ENCODE results near the gene EPN2.

Gene EPN2

DNA sequence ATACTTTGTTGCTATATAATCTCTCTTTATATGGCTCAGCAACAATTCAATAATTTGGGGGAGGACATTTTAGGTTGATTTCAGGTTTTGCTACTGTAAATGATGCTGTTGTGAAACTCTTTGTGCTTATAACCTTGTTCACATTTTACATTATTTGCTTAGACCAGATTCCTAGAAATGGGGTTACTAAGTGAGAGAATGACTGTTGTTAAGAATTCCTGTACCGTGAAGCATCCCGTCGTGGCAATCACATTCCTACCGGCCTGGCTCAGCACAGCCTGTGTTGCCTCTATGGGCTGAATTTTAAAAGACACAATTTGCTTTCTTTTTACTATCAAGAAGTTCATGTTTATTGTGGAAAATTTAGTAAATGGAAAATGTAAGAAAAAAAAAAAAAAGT lies 94.0 kb downstream of the EPN2 start:
- DNase-seq (ENCODE audit: low read depth): no peak

DNA sequence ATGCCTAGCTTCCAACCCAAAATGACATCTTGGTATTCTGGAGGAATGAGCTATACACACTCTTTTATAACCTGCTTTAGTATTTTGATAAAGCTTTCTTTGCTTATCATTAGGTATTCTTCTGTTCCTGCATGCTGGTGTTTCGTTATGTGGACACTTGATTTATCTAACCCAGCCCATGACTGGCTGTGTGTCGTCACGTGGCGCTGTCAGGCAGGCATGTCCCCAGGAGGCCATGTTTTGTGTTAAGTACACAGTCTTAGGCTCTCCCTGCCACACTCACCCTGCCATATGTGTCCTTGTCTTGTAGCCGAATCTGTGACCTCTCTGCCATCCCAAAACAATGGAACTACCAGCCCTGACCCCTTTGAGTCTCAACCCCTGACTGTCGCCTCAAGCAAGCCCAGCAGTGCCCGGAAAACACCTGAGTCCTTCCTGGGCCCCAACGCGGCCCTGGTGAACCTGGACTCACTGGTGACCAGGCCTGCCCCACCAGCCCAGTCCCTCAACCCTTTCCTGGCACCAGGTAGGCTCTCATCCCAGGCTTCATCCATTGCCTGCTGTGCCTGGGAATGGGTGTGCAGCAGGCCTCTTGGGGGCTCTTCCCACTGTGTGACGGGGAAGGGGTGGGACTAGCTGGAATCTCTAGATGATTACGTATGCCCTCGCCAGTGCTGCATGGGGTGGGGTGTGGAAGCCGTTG lies 94.5 kb downstream of the EPN2 start:
- no peak for DNase-seq (ENCODE audit: low read depth)

GRCh38 chr17:19332371-19333131 lies 95.4 kb downstream of the EPN2 start:
- DNase-seq (ENCODE audit: low read depth): no peak

GRCh38 chr17:19333132-19333440 lies 95.9 kb downstream of the EPN2 start:
- no peak for DNase-seq (ENCODE audit: low read depth)

DNA sequence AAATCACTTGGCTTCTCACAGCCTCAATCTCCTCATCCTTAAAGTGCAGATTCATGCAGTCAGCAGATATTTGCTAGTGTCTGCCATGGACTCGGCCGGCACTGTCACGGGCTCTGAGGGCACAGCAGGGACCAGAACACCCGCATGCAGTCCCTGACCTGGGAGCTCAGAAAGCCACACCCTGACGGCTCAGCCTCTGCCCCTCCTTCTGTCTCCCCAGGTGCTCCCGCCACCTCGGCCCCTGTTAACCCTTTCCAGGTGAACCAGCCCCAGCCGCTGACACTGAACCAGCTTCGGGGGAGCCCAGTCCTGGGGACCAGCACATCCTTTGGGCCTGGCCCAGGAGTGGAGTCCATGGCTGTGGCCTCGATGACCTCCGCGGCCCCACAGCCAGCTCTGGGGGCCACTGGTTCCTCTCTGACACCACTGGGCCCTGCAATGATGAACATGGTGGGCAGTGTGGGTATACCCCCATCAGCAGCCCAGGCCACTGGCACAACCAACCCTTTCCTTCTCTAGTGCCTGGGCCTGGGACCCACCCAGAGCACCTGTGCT lies 96.6 kb downstream of the EPN2 start:
- DNase-seq (ENCODE audit: low read depth): no peak

DNA sequence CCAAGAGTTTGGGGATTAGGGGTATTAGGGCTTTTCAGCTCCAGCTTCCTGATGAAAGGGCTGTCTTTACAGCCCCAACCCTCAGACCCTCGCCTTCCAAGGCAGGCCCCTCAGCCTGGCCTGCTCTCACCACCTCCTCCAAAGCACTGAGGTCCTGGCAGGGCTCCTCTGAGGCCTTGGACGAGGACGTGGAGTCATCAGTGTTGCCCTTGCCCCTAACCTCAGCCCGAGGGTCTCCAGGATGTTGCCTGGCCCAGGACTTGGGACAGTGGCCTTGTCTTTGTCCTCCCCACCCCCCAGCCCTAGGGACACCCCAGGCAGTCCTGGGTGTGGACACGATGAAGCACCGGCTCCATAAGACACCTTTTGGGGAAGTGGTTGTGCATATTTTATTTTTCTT lies 97.2 kb downstream of the EPN2 start:
- DNase-seq (ENCODE audit: low read depth): no peak

DNA sequence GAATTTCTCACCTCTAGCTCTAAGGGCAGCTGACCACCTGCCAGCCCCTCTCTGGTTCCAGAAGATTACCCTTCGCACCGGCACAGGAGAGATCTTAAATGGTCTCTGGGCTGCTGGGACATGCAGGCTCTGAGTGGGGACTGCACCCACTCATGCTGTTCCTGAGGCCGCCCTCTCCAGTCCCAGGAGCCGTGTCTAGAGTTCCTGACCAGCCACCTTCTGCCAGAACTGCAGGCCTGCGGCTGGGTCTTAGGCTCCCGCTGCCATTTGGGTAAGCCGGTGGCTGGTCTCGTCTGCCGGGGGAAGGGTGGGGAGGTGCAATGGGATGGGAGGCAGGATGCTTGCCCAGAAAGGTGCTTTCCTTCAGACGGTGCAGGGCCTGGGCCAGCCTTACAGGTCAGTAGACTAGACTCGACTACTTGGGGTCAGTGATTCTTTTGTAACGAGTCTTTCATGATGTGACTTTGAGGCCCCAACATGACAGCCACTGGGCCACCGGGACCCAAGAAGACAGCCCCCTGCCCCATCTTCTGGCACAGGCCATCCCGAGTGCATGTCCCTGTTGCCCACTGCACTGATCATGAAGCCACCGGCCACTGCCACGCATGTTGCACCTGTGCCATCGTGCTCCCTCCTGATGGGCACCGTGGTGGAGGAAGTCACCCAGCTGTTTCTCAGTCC lies 98.9 kb downstream of the EPN2 start:
- no peak for DNase-seq (ENCODE audit: low read depth)

DNA sequence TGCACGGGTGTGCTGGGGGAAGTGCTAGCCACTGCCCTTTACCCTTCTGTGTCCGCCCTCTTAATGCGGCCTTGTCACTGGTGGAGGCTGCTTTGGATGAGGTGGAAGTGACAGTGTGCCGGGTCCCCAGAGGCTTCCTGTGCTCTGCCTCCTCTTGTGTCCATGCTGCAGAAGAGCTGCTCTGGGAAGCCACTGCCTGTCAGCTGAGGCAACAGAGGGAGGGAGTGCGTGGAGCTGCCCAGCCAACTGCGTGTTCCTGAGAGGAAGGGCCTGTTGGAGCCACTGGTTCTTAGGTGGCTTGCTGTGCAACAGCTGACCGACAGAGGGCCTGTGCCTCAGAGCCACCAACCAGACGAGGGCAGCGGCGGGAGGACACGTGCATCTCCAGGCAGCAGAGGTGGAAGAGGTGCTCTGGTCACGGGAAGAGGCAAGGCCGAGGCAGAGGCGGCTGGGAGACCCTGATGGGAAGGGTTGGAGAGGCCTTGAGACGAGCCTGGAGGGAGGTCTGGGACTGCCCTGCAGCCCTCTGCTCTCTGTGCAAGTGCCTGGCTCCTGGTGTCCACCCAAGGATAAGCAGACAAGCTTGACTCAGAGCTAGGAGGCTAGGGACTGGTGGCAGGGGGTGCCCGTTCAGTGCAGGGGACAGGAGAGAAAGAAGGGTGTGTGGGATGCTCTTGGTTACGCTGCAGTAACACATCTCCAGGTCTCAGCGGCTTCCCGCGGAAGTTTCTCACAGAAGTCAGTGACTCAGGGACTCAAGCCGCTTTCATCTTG lies 100.0 kb downstream of the EPN2 start:
- no peak for DNase-seq (ENCODE audit: low read depth)

- no peak for DNase-seq (ENCODE audit: low read depth)
Measured at GRCh38 chr17:19337712-19338023, 100.5 kb downstream of the EPN2 start.

DNA sequence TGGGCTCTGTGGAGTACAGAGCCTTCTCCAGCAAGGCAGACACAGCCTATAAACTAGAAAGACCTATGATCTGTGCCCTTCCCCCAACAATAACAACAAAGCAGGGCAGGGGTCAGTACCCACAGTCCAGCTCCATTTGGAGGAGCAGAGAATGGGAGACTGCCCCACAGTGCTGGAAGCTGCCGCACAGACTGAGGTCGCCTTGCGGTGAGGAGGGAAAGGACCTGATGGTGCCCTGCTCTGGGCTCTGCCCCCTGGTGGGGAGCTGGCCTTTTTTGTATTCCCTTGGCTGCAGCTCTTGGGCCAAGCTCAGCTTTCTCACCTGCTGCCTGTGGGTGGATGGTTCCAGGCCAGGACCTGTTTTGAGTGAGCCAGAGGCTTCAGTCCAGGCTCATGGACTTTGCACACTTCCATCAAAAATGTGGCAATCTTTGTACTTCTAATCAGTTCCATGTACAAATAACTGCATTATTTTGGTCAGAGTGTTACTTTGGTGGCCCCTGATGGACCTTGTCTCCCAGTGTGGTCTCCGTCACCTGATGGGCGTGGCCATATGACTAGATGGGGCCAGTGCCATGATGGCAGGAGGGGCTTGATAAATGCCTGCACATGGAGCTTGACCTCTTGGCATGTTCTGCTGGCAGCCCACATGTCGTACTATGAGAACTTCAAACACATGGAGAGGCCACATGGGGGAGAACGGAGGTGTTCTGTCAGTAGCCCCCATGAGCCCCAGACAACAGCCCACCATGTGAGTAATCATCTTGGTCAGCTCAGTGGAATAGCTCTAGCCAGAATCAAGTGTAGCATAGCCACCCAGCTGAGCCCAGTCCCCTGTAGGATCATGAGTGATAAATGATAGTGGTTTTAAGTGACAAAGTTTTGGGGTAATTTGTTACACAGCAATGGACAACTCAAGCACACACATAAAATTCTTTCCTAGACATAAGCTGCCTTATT lies 101.1 kb downstream of the EPN2 start:
- peak; percentile 34 for DNase-seq (ENCODE audit: low read depth)

DNA sequence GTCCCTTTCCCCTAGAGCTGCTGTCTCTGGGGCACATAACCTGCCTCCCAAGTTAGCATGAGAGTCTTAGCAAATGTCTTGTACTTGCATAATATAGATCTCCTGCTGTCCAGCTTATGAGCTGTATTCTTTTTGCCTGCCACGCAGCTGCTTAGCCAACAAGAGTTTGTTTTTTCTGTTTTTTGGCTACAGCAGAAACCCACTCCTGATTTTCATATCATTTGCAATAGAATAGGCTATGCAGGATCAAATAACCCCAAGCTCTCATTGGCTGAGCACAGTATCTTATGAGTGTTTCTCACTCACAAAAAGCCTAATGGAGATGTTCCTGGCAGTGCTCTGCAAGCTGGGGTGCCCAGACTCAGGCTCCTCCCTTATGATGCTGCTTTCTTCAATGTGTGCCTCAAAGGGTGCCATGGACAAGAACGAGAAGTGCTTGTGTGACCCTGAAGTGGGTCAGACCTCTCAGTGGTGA lies 102.2 kb downstream of the EPN2 start:
- DNase-seq (ENCODE audit: low read depth): no peak

GRCh38 chr17:19341211-19341631 lies 104.1 kb downstream of the EPN2 start:
- DNase-seq (ENCODE audit: low read depth): no peak

DNA sequence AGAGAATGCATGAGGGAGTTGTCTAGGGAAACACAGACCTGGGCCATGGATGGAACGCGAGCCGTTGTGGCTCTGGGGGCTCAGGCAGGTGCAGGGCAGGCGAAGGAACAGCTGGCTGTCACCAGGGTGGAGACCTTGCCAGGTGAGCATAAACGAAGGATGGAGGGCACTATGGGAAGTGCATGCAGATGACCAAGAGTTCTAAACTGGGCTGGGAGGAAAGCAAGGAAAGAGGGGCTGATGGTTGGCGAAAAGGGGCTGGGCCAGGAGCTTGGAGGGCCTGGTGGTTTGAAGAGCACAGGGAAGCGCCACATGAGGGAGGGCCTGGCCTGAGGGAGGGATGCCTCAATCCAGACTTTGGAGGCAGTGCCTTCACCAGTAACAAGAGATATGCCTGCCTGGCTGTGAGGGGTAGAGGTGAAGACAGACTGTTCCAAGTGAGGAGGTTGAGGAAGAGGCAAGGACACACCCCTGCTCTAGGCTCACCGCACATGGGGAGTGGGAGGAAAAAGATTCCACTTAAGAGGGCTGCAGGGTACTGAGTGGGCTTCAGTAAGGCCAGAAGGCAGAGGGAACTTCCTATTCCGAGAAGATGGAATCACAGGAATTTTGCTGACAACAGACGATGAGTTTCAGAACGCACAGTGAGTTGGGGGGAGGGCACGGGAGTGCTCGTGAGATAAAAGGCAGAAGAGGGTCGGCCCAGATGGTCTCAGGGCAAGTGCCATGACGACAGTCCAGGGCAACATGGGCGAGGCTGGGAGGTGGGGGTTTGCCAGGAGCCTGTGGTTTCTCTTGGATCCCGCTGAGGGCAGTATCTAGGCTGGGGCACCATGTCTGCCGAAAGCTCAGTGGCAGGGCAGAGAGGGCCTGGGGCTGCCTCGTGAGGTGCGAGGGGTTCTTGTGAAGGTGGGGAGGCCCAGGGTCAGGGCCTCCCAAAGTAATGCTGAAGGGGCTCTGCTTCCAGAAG lies 104.8 kb downstream of the EPN2 start:
- DNase-seq (ENCODE audit: low read depth): no peak

DNA sequence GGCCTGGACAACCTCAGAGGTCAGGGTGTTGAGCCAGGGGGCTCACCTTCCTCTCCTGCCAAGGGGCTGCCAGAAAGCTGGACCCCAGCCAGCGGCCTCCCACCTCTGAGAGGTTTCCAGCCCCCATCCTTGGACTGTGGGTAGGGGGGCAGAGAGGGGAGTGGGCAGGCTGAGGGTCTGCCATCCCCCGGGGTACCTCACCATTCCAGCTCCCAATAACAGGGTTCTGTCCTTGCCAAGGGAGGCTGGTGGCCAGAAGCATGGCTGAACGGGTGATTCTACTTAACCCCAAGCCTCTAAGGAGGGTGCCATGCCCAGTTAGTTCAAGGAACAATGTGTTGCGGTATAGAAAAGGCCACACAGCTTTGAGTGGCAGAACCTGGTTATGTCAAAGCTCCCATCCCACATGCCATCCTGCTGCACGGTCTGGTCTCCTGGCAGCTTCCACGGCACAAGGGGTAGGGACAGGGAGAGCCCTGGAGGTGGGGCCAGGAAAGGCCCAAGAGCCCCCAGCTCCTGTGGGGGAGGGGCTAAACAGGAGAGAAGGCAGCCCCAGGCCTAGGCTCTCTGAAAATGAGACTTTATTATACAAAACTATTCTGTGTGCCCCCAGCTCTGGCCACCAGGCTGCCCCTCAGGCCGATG lies 105.6 kb downstream of the EPN2 start:
- DNase-seq (ENCODE audit: low read depth): no peak

GRCh38 chr17:19343256-19343630 lies 106.1 kb downstream of the EPN2 start:
- no peak for DNase-seq (ENCODE audit: low read depth)

- DNase-seq (ENCODE audit: low read depth): no peak
Measured at GRCh38 chr17:19343671-19344151, 106.5 kb downstream of the EPN2 start.

GRCh38 chr17:19344311-19345066 lies 107.3 kb downstream of the EPN2 start:
- no peak for DNase-seq (ENCODE audit: low read depth)

GRCh38 chr17:19345067-19345460 lies 107.9 kb downstream of the EPN2 start:
- no peak for DNase-seq (ENCODE audit: low read depth)
